ENCODE data around the gene TIE1.

The TIE1 gene

DNA sequence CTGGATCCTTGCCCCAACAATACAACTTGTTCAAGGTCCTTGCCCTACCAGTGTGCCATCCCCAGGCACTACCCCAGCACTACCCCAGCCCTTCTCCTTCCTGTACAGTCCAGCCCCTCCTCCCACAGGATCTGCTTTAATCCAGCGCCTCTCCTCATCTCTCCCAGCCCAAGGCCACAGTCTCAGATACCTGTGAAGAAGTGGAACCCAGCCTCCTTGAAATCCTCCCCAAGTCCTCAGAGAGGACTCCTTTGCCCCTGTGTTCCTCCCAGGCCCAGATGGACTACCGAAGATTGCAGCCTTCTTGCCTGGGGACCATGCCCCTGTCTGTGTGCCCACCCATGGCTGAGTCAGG lies 51.5 kb downstream of the TIE1 start:
- H3K27me3 ChIP-seq (ENCODE audit: control insufficient read depth, insufficient read depth, low read length): no peaks in the 10 kb centered on the region
- no peaks in the 10 kb centered on the region for H3K4me1 ChIP-seq
- H3K4me3 ChIP-seq (ENCODE audit: low read depth, low read length): no peak overlapping the region
- H3K79me2 ChIP-seq: no peaks in the 10 kb centered on the region
- H3K27ac ChIP-seq: no peak overlapping the region
- no peak overlapping the region for H3K4me2 ChIP-seq (ENCODE audit: low read length)
- H3K9ac ChIP-seq: no peak overlapping the region
- H3K36me3 ChIP-seq (ENCODE audit: control insufficient read depth, insufficient read depth, low read length): no peaks in the 10 kb centered on the region
- TF ChIP-seq, protein P1, sequence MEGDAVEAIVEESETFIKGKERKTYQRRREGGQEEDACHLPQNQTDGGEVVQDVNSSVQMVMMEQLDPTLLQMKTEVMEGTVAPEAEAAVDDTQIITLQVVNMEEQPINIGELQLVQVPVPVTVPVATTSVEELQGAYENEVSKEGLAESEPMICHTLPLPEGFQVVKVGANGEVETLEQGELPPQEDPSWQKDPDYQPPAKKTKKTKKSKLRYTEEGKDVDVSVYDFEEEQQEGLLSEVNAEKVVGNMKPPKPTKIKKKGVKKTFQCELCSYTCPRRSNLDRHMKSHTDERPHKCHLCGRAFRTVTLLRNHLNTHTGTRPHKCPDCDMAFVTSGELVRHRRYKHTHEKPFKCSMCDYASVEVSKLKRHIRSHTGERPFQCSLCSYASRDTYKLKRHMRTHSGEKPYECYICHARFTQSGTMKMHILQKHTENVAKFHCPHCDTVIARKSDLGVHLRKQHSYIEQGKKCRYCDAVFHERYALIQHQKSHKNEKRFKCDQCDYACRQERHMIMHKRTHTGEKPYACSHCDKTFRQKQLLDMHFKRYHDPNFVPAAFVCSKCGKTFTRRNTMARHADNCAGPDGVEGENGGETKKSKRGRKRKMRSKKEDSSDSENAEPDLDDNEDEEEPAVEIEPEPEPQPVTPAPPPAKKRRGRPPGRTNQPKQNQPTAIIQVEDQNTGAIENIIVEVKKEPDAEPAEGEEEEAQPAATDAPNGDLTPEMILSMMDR (IDR thresholded peaks at IDR 0.05): no peak
- H2AFZ ChIP-seq: no peak overlapping the region
- no peaks in the 10 kb centered on the region for H3K9me3 ChIP-seq (ENCODE audit: control insufficient read depth, low read length)

DNA sequence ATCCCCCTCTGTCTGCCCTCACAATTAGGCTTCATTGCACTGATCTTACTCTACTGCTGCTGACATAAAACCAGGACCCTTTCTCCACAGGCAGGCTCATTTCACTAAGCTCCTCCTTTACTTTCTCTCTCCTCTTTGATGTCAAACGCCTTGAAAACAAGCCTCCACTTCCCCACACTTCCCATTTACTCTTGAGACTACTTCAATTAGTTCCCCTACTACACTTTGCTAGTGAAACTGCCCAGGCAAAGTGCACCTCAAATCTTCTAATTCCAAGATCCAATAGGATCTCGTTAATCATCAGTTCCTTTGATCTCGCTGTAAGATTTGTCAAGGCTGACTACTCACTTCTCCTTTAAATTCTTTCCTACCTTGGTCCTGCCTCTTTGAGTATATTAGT lies 52.1 kb downstream of the TIE1 start:
- no peaks in the 10 kb centered on the region for H3K27me3 ChIP-seq (ENCODE audit: control insufficient read depth, insufficient read depth, low read length)

DNA sequence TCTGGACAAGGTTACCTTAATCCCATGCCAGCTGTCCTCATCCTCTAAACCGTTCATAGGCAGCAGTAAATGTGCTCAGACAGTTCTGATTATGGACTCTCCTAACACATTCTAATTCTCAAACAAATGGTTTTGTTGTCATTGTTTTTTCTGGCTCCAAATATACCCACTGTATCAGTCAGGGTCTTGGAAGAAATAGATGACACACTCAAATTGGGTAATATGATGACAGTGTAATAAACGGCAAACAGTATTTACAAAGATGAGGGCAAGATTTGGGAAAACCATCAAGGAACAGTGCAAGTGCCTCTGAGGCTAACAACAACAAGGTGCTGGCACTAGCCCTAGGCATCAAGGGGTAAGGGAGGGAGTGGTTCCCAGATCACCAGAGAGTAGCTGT lies 53.7 kb downstream of the TIE1 start:
- H3K9ac ChIP-seq: no peak overlapping the region
- H3K4me3 ChIP-seq (ENCODE audit: low read depth, low read length): no peak overlapping the region
- H3K27me3 ChIP-seq (ENCODE audit: control insufficient read depth, insufficient read depth, low read length): no peaks in the 10 kb centered on the region
- TF ChIP-seq, protein P1 (IDR thresholded peaks at IDR 0.05): no peak
- H3K36me3 ChIP-seq (ENCODE audit: control insufficient read depth, insufficient read depth, low read length): no peaks in the 10 kb centered on the region
- no peaks in the 10 kb centered on the region for H3K4me1 ChIP-seq
- H2AFZ ChIP-seq: no peak overlapping the region
- no peak overlapping the region for H3K4me2 ChIP-seq (ENCODE audit: low read length)
- no peaks in the 10 kb centered on the region for H3K9me3 ChIP-seq (ENCODE audit: control insufficient read depth, low read length)
- no peaks in the 10 kb centered on the region for H3K79me2 ChIP-seq
- H3K27ac ChIP-seq: no peak overlapping the region

More for the DNA sequence above, 52.1 kb downstream of the TIE1 start:
- no peak overlapping the region for H3K9ac ChIP-seq
- no peaks in the 10 kb centered on the region for H3K79me2 ChIP-seq
- no peak overlapping the region for H3K4me3 ChIP-seq (ENCODE audit: low read depth, low read length)
- TF ChIP-seq, protein P1 (IDR thresholded peaks at IDR 0.05): no peak
- H3K4me1 ChIP-seq: no peaks in the 10 kb centered on the region
- H3K4me2 ChIP-seq (ENCODE audit: low read length): no peak overlapping the region
- H3K9me3 ChIP-seq (ENCODE audit: control insufficient read depth, low read length): no peaks in the 10 kb centered on the region
- H3K36me3 ChIP-seq (ENCODE audit: control insufficient read depth, insufficient read depth, low read length): no peaks in the 10 kb centered on the region
- H3K27ac ChIP-seq: no peak overlapping the region
- H2AFZ ChIP-seq: no peak overlapping the region

DNA sequence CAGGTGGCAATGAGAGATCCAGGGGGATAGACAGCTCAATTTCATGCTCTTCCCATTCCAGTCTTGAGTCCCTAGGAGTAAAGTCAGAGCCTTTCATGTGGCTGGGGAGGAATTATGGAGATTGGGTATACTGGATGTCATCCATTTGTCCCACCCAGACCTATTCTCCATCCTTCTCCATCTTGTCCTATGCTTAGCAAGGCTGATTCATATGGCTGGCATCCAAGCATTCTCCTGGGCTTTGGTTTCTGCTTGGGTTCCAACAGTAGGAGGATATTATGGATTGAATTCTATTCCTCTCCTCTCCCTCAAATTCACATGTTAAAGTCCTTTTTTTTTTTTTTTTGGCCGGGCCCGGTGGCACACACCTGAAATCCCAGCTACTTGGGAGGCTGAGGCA lies 54.2 kb downstream of the TIE1 start:
- Histone ChIP-seq H2AFZ (no peak overlapping the region), H3K27me3 (ENCODE audit: control insufficient read depth, insufficient read depth, low read length) (no peaks in the 10 kb centered on the region), H3K9ac (no peak overlapping the region), H3K36me3 (ENCODE audit: control insufficient read depth, insufficient read depth, low read length) (no peaks in the 10 kb centered on the region), H3K4me1 (no peaks in the 10 kb centered on the region), H3K79me2 (no peaks in the 10 kb centered on the region), H3K9me3 (ENCODE audit: control insufficient read depth, low read length) (no peaks in the 10 kb centered on the region), H3K4me3 (ENCODE audit: low read depth, low read length) (no peak overlapping the region), H3K27ac (no peak overlapping the region), H3K4me2 (ENCODE audit: low read length) (no peak overlapping the region)
- TF ChIP-seq, protein P1 (IDR thresholded peaks at IDR 0.05): no peak

DNA sequence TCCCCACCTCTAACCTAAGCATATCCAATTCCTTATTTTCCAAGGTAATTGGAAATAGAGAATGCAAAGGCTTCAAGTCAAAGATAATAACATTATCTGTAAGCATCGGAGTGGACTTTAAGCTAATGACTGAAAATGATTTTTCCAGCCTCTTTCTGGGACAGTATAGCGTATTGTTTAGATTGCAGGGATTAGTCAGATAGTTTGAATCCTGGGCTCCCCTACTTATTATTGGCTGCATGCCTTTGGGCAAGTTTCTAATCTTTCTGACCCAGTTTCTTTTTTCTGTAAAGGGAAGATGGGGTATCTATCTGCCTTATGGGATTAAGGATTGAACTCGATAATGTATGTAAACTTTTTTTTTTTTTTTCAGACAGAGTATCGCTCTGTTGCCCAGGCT lies 56.5 kb downstream of the TIE1 start:
- Histone ChIP-seq H3K27ac (no peak overlapping the region), H3K27me3 (ENCODE audit: control insufficient read depth, insufficient read depth, low read length) (no peaks in the 10 kb centered on the region)
- TF ChIP-seq, protein P1 (IDR thresholded peaks at IDR 0.05): no peak

More for the DNA sequence above, 56.5 kb downstream of the TIE1 start:
- Histone ChIP-seq H3K4me1 (no peaks in the 10 kb centered on the region), H2AFZ (no peak overlapping the region), H3K4me2 (ENCODE audit: low read length) (no peak overlapping the region), H3K9me3 (ENCODE audit: control insufficient read depth, low read length) (no peaks in the 10 kb centered on the region), H3K79me2 (no peaks in the 10 kb centered on the region), H3K4me3 (ENCODE audit: low read depth, low read length) (no peak overlapping the region), H3K36me3 (ENCODE audit: control insufficient read depth, insufficient read depth, low read length) (no peaks in the 10 kb centered on the region), H3K9ac (no peak overlapping the region)

Data from parathyroid adenoma (tissue), 2 donors.